Measurements from ENCODE around the gene LTC4S. TPM values are rescaled to one million over a fixed set of nuclear protein-coding genes. Genes with fewer than 3 reads are reported as not detected.

Gene LTC4S
- total and polyA plus RNA-seq, 8 donors: 3.3 to 21.0 (median 8.4) TPM; not detected in 1

GRCh38 chr5:179762079-179762780 lies 31.6 kb upstream of the LTC4S start:
- DNase-seq: peak in 1 of 2 donors; percentile 33
- Histone ChIP-seq H3K9me3 (no peaks in the 10 kb centered on the region), H3K4me1 (peaks cover 46 to 96% (median 69%) of the 10 kb centered on the region in 4 donors), H3K27ac (peak overlapping the region in 4 of 5 donors; percentile 6 to 73 (median 67)), H3K27me3 (no peaks in the 10 kb centered on the region), H3K4me3 (no peak overlapping the region), H3K36me3 (peaks cover 13 to 22% (median 18%) of the 10 kb centered on the region in 4 donors)
- WGBS, 5 donors: 40 to 46% (median 41%) methylated on average over 10 of the region's 10 CpGs
- no peak for TF ChIP-seq EP300 (IDR thresholded peaks at IDR 0.05)
- TF ChIP-seq CTCF (IDR thresholded peaks at IDR 0.05): no peak
- TF ChIP-seq POLR2AphosphoS5 (IDR thresholded peaks at IDR 0.05): no peak
- TF ChIP-seq POLR2A (IDR thresholded peaks at IDR 0.05): no peak
- intact Hi-C loops (cut with DNase I; ENCODE audit: low total_unique reads): no loop called here

- Histone ChIP-seq H3K4me3 (no peak overlapping the region), H3K4me1 (peaks cover 45 to 98% (median 68%) of the 10 kb centered on the region in 4 donors), H3K27me3 (no peaks in the 10 kb centered on the region), H3K27ac (peak overlapping the region in 4 of 5 donors; percentile 6 to 73 (median 67)), H3K9me3 (no peaks in the 10 kb centered on the region), H3K36me3 (peaks cover 13 to 26% (median 21%) of the 10 kb centered on the region in 4 donors)
- no peak for DNase-seq
- intact Hi-C loops (cut with DNase I; ENCODE audit: low total_unique reads): no loop called here
- no peak for TF ChIP-seq POLR2A (IDR thresholded peaks at IDR 0.05)
- TF ChIP-seq CTCF (IDR thresholded peaks at IDR 0.05): no peak
- TF ChIP-seq EP300 (IDR thresholded peaks at IDR 0.05): no peak
- TF ChIP-seq POLR2AphosphoS5 (IDR thresholded peaks at IDR 0.05): no peak
- 11 to 31% (median 20%) methylated on average over 3 of the region's 3 CpGs for WGBS, 5 donors
These were observed 31.0 kb upstream of the LTC4S start for GRCh38 chr5:179762781-179763176.

GRCh38 chr5:179763215-179763945 lies 30.4 kb upstream of the LTC4S start:
- intact Hi-C loops (cut with DNase I; ENCODE audit: low total_unique reads): no loop called here
- 16 to 26% (median 19%) methylated on average over 10 of the region's 10 CpGs for WGBS, 5 donors
- Histone ChIP-seq H3K27me3 (no peaks in the 10 kb centered on the region), H3K4me1 (peaks cover 41 to 94% (median 68%) of the 10 kb centered on the region in 4 donors), H3K9me3 (no peaks in the 10 kb centered on the region), H3K36me3 (peaks cover 13 to 32% (median 27%) of the 10 kb centered on the region in 4 donors), H3K27ac (peak overlapping the region in 4 of 5 donors; percentile 29 to 73 (median 67)), H3K4me3 (no peak overlapping the region)
- TF ChIP-seq CTCF (IDR thresholded peaks at IDR 0.05): peak in 5 of 7 experiments; percentile 79 to 89 (median 85)
- TF ChIP-seq POLR2A (IDR thresholded peaks at IDR 0.05): no peak
- TF ChIP-seq EP300 (IDR thresholded peaks at IDR 0.05): no peak
- peak in 2 of 3 donors; percentile 13 to 46 for TF ChIP-seq POLR2AphosphoS5 (IDR thresholded peaks at IDR 0.05)
- DNase-seq: peak; percentile 71 to 92

GRCh38 chr5:179764056-179764455 lies 29.7 kb upstream of the LTC4S start:
- H3K4me1 ChIP-seq: peaks cover 41 to 93% (median 66%) of the 10 kb centered on the region in 4 donors
- H3K27ac ChIP-seq: peak overlapping the region in 4 of 5 donors; percentile 29 to 73 (median 67)

More at GRCh38 chr5:179764056-179764455, 29.7 kb upstream of the LTC4S start:
- 66 to 76% (median 75%) methylated on average over 8 of the region's 8 CpGs for WGBS, 5 donors
- DNase-seq: no peak
- intact Hi-C loops (cut with DNase I; ENCODE audit: low total_unique reads): no loop called here
- peaks cover 16 to 39% (median 34%) of the 10 kb centered on the region in 4 donors for H3K36me3 ChIP-seq
- TF ChIP-seq POLR2A (IDR thresholded peaks at IDR 0.05) (no peak), EP300 (IDR thresholded peaks at IDR 0.05) (no peak), CTCF (IDR thresholded peaks at IDR 0.05) (no peak), POLR2AphosphoS5 (IDR thresholded peaks at IDR 0.05) (no peak)
- H3K9me3 ChIP-seq: no peaks in the 10 kb centered on the region
- no peak overlapping the region for H3K4me3 ChIP-seq
- no peaks in the 10 kb centered on the region for H3K27me3 ChIP-seq

All from stomach (tissue), 9 donors.